ENCODE measurements around the gene USP10.

DNA sequence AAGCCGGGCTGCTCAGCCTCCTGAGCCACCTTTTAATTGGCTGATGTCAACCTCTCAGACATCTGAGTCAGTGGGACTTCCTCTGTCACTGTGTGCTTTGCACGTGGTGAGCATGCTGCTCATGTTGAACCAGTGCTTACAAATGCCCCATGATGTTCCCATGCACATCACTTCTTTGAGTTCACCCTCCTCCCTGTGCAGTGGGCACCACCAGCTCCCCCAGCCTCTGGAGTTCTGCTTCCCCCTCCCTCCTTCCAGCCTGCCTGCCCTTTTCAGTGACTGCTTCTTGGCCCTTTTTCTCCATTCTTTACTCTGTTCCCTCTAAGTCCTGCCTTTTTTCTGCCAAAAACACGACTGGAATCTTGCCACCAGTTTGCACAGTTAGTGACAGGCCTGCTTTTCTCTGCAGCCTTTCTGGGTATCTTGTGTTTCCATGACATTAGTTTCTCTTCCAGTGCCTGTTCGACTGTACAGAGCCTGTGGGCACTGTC, 41.6 kb downstream of the USP10 start:
- TF ChIP-seq, protein P1, sequence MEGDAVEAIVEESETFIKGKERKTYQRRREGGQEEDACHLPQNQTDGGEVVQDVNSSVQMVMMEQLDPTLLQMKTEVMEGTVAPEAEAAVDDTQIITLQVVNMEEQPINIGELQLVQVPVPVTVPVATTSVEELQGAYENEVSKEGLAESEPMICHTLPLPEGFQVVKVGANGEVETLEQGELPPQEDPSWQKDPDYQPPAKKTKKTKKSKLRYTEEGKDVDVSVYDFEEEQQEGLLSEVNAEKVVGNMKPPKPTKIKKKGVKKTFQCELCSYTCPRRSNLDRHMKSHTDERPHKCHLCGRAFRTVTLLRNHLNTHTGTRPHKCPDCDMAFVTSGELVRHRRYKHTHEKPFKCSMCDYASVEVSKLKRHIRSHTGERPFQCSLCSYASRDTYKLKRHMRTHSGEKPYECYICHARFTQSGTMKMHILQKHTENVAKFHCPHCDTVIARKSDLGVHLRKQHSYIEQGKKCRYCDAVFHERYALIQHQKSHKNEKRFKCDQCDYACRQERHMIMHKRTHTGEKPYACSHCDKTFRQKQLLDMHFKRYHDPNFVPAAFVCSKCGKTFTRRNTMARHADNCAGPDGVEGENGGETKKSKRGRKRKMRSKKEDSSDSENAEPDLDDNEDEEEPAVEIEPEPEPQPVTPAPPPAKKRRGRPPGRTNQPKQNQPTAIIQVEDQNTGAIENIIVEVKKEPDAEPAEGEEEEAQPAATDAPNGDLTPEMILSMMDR (IDR thresholded peaks at IDR 0.05; ENCODE audit: insufficient read depth, low read depth, low read length) = no peak
- TF ChIP-seq EZH2 (IDR thresholded peaks at IDR 0.05; ENCODE audit: insufficient read depth, low read length) = no peak
